ENCODE data around the gene PGM5. TPM values are rescaled to one million over a fixed set of nuclear protein-coding genes. Genes with fewer than 3 reads are reported as not detected.

The PGM5 gene
- total and polyA plus RNA-seq, 2 of the 8 experiments (the other 6 are each of a cell fraction or from before 2014, with no cell fraction given), result not detected

- TF ChIP-seq, protein P1, sequence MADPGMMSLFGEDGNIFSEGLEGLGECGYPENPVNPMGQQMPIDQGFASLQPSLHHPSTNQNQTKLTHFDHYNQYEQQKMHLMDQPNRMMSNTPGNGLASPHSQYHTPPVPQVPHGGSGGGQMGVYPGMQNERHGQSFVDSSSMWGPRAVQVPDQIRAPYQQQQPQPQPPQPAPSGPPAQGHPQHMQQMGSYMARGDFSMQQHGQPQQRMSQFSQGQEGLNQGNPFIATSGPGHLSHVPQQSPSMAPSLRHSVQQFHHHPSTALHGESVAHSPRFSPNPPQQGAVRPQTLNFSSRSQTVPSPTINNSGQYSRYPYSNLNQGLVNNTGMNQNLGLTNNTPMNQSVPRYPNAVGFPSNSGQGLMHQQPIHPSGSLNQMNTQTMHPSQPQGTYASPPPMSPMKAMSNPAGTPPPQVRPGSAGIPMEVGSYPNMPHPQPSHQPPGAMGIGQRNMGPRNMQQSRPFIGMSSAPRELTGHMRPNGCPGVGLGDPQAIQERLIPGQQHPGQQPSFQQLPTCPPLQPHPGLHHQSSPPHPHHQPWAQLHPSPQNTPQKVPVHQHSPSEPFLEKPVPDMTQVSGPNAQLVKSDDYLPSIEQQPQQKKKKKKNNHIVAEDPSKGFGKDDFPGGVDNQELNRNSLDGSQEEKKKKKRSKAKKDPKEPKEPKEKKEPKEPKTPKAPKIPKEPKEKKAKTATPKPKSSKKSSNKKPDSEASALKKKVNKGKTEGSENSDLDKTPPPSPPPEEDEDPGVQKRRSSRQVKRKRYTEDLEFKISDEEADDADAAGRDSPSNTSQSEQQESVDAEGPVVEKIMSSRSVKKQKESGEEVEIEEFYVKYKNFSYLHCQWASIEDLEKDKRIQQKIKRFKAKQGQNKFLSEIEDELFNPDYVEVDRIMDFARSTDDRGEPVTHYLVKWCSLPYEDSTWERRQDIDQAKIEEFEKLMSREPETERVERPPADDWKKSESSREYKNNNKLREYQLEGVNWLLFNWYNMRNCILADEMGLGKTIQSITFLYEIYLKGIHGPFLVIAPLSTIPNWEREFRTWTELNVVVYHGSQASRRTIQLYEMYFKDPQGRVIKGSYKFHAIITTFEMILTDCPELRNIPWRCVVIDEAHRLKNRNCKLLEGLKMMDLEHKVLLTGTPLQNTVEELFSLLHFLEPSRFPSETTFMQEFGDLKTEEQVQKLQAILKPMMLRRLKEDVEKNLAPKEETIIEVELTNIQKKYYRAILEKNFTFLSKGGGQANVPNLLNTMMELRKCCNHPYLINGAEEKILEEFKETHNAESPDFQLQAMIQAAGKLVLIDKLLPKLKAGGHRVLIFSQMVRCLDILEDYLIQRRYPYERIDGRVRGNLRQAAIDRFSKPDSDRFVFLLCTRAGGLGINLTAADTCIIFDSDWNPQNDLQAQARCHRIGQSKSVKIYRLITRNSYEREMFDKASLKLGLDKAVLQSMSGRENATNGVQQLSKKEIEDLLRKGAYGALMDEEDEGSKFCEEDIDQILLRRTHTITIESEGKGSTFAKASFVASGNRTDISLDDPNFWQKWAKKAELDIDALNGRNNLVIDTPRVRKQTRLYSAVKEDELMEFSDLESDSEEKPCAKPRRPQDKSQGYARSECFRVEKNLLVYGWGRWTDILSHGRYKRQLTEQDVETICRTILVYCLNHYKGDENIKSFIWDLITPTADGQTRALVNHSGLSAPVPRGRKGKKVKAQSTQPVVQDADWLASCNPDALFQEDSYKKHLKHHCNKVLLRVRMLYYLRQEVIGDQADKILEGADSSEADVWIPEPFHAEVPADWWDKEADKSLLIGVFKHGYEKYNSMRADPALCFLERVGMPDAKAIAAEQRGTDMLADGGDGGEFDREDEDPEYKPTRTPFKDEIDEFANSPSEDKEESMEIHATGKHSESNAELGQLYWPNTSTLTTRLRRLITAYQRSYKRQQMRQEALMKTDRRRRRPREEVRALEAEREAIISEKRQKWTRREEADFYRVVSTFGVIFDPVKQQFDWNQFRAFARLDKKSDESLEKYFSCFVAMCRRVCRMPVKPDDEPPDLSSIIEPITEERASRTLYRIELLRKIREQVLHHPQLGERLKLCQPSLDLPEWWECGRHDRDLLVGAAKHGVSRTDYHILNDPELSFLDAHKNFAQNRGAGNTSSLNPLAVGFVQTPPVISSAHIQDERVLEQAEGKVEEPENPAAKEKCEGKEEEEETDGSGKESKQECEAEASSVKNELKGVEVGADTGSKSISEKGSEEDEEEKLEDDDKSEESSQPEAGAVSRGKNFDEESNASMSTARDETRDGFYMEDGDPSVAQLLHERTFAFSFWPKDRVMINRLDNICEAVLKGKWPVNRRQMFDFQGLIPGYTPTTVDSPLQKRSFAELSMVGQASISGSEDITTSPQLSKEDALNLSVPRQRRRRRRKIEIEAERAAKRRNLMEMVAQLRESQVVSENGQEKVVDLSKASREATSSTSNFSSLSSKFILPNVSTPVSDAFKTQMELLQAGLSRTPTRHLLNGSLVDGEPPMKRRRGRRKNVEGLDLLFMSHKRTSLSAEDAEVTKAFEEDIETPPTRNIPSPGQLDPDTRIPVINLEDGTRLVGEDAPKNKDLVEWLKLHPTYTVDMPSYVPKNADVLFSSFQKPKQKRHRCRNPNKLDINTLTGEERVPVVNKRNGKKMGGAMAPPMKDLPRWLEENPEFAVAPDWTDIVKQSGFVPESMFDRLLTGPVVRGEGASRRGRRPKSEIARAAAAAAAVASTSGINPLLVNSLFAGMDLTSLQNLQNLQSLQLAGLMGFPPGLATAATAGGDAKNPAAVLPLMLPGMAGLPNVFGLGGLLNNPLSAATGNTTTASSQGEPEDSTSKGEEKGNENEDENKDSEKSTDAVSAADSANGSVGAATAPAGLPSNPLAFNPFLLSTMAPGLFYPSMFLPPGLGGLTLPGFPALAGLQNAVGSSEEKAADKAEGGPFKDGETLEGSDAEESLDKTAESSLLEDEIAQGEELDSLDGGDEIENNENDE (IDR thresholded peaks at IDR 0.05; ENCODE audit: insufficient replicate concordance, low read length), result no peak
- TF ChIP-seq, protein P2, sequence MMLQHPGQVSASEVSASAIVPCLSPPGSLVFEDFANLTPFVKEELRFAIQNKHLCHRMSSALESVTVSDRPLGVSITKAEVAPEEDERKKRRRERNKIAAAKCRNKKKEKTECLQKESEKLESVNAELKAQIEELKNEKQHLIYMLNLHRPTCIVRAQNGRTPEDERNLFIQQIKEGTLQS (IDR thresholded peaks at IDR 0.05; ENCODE audit: insufficient read depth, low read depth, low read length), result no peak
- no peak for TF ChIP-seq TBP (IDR thresholded peaks at IDR 0.05; ENCODE audit: low read depth, low read length)
Observed at GRCh38 chr9:68577774-68578591, 221.6 kb downstream of the PGM5 start (continued).
